Body of pancreas (tissue), 4 donors: ENCODE measurements around the gene PRSS8.

Experiments used
- POLR2A ChIP-seq, 3 donors: fragments of 450-650 bp; IDR thresholded peaks; one replicate each; pipeline ENCODE4 v1.6.1; 2016; ENCODE audit warnings: antibody characterized with exemption in 3 of 3, mild to moderate bottlenecking in 2 of 3
- TF ChIP-seq, protein P1 (sequence below), 7 experiments: fragments of 450-650 bp in 4 of 7; fragments of 200-600 bp in 3 of 7; sonication (generic) in 3 of 7; IDR thresholded peaks; one replicate each; pipeline ENCODE4 v1.5.1; 2016 to 2019; ENCODE audit warnings: antibody characterized with exemption in 7 of 7

DNA sequence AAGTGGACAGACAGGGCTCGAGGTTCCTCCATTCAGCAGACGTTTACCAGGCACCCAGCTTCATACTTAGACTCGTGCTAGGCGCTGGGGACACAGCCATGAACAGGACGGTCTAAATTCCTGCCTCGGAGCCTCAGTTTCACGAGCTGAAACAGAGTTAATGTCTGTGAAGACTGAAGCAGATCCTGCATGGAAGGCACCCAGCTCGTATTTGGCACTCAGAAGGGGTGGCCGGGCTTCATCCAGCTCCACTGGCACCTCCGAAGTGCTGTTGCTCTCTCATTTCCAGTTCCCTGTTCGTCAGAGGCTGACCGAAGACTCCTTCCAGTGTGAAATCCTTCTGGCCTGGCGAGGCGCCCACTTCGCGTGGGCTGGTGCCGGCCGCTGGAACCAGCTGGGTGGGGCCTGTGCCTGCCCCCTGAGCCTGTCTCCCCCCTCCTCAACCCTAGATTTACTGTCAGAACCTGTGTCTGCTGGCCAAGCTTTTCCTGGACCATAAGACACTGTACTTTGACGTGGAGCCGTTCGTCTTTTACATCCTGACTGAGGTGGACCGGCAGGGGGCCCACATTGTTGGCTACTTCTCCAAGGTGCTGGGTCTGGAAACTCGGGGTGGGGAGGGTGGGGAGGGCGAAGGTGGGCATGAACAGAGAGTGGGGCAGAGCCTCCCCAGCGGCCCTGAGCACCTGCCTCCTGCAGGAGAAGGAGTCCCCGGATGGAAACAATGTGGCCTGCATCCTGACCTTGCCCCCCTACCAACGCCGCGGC is 5.8 kb downstream of the PRSS8 start:
- TF ChIP-seq, protein P1, sequence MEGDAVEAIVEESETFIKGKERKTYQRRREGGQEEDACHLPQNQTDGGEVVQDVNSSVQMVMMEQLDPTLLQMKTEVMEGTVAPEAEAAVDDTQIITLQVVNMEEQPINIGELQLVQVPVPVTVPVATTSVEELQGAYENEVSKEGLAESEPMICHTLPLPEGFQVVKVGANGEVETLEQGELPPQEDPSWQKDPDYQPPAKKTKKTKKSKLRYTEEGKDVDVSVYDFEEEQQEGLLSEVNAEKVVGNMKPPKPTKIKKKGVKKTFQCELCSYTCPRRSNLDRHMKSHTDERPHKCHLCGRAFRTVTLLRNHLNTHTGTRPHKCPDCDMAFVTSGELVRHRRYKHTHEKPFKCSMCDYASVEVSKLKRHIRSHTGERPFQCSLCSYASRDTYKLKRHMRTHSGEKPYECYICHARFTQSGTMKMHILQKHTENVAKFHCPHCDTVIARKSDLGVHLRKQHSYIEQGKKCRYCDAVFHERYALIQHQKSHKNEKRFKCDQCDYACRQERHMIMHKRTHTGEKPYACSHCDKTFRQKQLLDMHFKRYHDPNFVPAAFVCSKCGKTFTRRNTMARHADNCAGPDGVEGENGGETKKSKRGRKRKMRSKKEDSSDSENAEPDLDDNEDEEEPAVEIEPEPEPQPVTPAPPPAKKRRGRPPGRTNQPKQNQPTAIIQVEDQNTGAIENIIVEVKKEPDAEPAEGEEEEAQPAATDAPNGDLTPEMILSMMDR (IDR thresholded peaks at IDR 0.05): no peak
- TF ChIP-seq POLR2A (IDR thresholded peaks at IDR 0.05): no peak
